HUES48 (cell line): Measurements from ENCODE around the gene NFKBIZ.
"Not testable (repeated sequence)": the region's sequence is repeated elsewhere in the genome, so short reads cannot be mapped to it uniquely, and the experiment has no call there.

Experiments used
- H3K27ac ChIP-seq: one replicate; pipeline ENCODE4 v1.7.0; 2013; ENCODE audit warnings: low read depth, low read length, inconsistent platforms
- H3K27me3 ChIP-seq: 2 replicates; pipeline ENCODE4 v1.6.1; 2013; ENCODE audit warnings: mild to moderate bottlenecking, low read length; ENCODE audit not compliant: control insufficient read depth, insufficient read depth
- H3K36me3 ChIP-seq: 2 replicates; pipeline ENCODE4 v1.6.1; 2013; ENCODE audit warnings: low read length; ENCODE audit not compliant: control insufficient read depth, insufficient read depth
- H3K4me1 ChIP-seq: 2 replicates; pipeline ENCODE4 v1.6.1; 2013; ENCODE audit warnings: mild to moderate bottlenecking, low read length; ENCODE audit not compliant: control insufficient read depth, insufficient read depth
- H3K4me3 ChIP-seq: 2 replicates; pipeline ENCODE4 v1.5.1; 2013; ENCODE audit warnings: mild to moderate bottlenecking, low read depth, low read length
- H3K9ac ChIP-seq: 2 replicates; pipeline ENCODE4 v1.6.1; 2013; ENCODE audit warnings: mild to moderate bottlenecking, low read depth, low read length, moderate library complexity
- H3K9me3 ChIP-seq: 2 replicates; pipeline ENCODE4 v1.6.1; 2013; ENCODE audit warnings: low read length; ENCODE audit not compliant: control insufficient read depth, insufficient read depth

NFKBIZ gene

DNA sequence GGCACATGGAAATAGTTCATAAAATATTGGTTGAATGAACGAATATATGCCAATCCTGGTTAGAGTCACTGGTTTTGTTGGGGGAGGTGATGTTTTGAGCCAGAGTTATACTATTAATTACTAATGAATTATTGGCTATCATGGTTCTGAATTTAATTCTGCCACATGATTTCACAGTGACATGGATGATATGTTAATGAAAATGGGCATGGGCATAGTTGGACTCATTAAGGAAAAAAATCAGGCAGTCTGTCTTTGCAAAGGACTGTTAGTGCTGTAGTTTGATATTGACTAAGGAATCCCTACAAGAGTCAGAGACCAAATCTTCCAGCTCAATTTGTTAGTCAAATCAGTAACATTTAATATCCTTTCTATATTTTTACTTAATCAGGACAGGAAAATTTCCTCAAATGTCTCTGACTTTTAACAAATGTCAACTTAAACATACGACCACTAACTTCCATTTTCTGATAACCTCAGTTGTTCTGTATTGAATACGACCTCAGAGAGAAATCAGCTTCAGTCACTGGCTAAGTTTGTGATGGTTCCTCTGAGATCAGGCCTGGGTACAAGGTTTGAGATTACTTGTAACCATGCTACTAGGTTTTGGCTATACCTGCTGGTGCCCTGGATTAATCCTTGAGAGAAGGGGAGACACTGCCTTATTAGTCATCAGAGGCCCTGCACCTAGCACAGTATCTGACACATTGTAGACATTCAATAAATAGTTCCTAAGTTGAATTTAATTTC, 13.3 kb downstream of the NFKBIZ start:
- no peak overlapping the region for H3K9ac ChIP-seq
- H3K36me3 ChIP-seq: peaks cover 41% of the 10 kb centered on the region
- H3K27ac ChIP-seq: no peak overlapping the region
- H3K27me3 ChIP-seq: no peaks in the 10 kb centered on the region
- no peaks in the 10 kb centered on the region for H3K9me3 ChIP-seq
- no peaks in the 10 kb centered on the region for H3K4me1 ChIP-seq
- H3K4me3 ChIP-seq: no peak overlapping the region

DNA sequence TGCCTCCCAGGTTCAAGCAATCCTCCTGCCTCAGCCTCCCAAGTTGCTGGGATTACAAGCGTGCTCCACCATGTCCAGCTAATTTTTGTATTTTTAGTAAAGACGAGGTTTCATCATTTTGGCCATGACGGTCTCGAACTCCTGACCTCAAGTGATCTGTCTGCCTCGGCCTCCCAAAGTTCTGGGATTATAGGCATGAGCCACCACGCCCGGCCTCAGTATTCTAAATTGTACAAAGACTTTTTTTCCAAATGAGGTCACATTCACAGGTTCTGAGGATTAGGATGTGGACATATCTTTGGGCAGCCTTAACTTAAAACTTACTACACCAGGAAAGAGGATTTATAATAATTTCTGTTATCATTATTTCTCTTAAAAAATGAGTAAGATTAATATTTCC, 15.6 kb downstream of the NFKBIZ start:
- H3K36me3 ChIP-seq: peaks cover 17% of the 10 kb centered on the region
- H3K9me3 ChIP-seq, H3K27ac ChIP-seq, H3K9ac ChIP-seq, H3K4me3 ChIP-seq, H3K27me3 ChIP-seq, H3K4me1 ChIP-seq: not testable (repeated sequence)

DNA sequence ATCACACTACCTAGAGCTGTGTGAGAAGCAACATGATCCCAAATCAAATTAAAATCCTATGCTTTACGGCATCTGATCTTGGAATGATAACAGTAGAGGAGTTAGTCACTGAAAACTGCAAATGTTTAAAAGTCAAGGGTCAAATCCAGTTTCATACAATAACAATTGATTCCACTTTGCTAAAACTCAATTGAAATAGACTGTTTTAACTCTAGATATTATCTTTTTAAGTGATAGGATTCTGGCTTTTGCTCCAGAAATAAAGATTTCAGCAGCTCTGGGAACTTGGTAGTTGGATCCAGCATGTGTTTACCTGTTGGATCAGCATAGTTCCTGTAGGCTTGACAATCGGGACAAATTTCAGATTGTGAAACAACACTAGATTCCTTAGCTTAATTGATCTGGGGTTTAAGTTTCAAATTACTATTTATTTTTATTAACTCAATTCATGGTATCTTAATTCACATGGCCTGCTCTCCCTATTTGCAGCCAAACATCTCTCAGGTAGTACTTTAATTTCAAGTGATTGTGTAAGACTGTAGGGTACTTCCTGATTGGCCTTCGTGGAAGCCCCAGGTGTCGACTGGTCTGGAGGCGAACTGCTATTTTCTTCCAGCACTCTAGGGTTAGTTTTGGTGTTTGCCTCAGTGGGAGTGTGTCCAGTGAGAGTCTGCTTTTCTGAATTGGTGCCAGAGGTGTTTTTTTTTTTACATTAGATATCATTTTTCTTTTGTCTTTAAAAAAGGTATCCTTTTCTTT, 16.6 kb downstream of the NFKBIZ start:
- Histone ChIP-seq H3K36me3 (peaks cover 7% of the 10 kb centered on the region), H3K27ac (no peak overlapping the region), H3K9ac (no peak overlapping the region)

DNA sequence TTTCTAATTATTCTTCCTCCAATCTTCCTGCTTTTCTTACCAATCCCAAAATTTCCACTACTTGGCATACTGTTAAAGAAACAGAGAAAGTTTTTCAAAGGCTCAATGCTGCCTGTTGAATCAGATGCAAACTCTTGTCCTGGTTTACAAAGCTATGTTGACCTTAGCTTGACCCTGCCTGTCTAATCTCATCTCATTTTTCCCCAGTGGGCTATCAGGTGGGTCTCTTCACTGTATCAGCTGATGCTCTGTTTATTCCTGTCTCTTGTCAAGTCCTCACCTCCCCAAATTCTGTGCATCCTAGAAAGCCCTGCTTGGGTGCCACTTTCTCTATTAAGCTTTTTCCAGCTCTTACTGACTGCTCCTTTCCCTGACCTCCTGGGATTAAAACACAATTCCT, 18.2 kb downstream of the NFKBIZ start:
- no peaks in the 10 kb centered on the region for H3K36me3 ChIP-seq
- H3K9ac ChIP-seq: no peak overlapping the region
- H3K27ac ChIP-seq: no peak overlapping the region
- H3K9me3 ChIP-seq: no peaks in the 10 kb centered on the region
- H3K27me3 ChIP-seq: no peaks in the 10 kb centered on the region
- H3K4me3 ChIP-seq: no peak overlapping the region
- no peaks in the 10 kb centered on the region for H3K4me1 ChIP-seq

More for the DNA sequence above, 16.6 kb downstream of the NFKBIZ start:
- H3K27me3 ChIP-seq: no peaks in the 10 kb centered on the region
- H3K4me3 ChIP-seq: no peak overlapping the region
- no peaks in the 10 kb centered on the region for H3K9me3 ChIP-seq
- H3K4me1 ChIP-seq: no peaks in the 10 kb centered on the region

DNA sequence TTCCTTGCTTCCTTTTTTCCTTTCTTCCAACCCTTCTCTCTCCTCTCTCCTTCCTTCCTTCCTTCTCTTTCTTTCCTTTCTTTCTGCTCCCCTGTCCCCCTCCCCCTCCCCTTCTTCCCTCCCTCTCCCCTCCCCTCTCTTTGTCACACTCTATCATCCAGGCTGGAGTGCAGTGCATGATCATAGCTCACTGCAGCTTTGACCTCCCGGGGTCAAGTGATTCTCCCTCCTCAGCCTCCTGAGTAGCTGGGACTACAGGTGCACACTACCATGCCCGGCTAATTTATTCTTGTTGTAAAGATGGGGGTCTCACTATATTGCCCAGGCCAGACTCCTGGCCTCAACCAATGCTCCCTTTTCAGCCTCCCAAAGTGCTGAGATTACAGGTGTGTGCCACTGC, 18.7 kb downstream of the NFKBIZ start:
- no peaks in the 10 kb centered on the region for H3K27me3 ChIP-seq
- no peaks in the 10 kb centered on the region for H3K9me3 ChIP-seq
- no peaks in the 10 kb centered on the region for H3K36me3 ChIP-seq
- H3K9ac ChIP-seq: no peak overlapping the region
- H3K27ac ChIP-seq: no peak overlapping the region
- H3K4me1 ChIP-seq: no peaks in the 10 kb centered on the region
- H3K4me3 ChIP-seq: no peak overlapping the region

DNA sequence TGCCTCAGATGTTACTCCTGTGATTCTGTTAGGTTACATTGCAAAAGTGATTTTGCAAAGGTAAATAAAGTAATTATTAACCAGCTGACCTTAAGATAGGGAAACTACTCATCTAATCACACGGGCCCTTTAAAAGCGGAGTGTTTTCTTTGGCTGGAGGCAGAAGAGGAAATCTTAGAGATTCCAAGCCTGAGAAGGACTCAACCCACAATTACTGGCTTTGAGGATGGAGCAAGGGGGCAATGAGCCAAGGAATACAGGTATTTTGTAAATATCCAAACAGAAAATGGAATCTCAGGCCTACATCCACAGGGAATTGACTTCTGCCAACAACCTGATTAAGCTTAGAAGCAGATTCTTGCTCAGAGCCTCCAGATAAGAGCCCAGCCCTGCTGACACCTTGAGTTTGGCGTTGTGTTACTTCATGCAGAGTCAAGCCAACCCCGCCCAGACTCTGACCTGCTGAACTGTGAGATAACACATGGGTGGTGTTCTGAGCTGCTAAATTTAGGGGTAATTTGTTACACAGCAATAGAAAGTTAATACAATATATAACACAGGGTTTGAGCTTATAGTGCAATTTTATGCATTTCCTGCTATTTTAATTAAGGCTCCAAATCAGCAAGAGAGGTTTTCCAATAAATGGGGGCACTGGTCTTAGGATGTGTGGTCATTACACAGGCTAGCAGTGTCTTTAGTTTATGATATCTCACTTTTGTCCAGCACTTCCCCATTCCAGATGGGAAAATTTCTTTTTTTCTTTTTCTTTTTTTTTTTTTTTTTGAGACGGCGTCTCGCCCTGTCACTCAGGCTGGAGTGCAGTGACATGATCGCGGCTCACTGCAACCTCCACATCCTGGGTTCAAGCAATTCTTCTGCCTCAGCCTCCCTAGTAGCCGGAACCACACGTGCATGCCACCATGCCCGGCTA, 19.5 kb downstream of the NFKBIZ start:
- H3K27me3 ChIP-seq: no peaks in the 10 kb centered on the region
- no peaks in the 10 kb centered on the region for H3K4me1 ChIP-seq
- H3K27ac ChIP-seq: no peak overlapping the region
- H3K9ac ChIP-seq: no peak overlapping the region
- H3K4me3 ChIP-seq: no peak overlapping the region
- no peaks in the 10 kb centered on the region for H3K9me3 ChIP-seq
- H3K36me3 ChIP-seq: no peaks in the 10 kb centered on the region

DNA sequence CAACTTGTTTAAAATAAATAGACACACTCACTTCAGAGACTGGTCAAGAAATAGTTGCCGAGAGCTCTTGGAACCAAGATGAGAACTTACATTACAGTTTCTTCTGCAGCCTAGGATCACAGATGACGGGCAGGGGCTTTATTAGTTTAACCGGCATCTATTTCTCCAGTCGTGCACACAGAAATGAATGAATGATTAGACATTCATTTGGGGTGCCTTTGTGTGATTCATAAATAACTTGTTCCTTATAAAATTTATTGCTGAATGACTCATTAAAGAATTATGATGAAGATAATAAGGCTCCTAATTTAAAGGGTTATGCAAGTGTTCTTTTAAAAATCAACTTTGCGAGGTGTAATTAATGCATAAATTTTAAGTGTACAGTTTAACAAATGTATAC, 20.8 kb downstream of the NFKBIZ start:
- H3K9ac ChIP-seq: no peak overlapping the region
- H3K36me3 ChIP-seq: no peaks in the 10 kb centered on the region
- no peaks in the 10 kb centered on the region for H3K9me3 ChIP-seq
- H3K4me1 ChIP-seq: no peaks in the 10 kb centered on the region
- H3K27me3 ChIP-seq: no peaks in the 10 kb centered on the region
- no peak overlapping the region for H3K4me3 ChIP-seq
- no peak overlapping the region for H3K27ac ChIP-seq

DNA sequence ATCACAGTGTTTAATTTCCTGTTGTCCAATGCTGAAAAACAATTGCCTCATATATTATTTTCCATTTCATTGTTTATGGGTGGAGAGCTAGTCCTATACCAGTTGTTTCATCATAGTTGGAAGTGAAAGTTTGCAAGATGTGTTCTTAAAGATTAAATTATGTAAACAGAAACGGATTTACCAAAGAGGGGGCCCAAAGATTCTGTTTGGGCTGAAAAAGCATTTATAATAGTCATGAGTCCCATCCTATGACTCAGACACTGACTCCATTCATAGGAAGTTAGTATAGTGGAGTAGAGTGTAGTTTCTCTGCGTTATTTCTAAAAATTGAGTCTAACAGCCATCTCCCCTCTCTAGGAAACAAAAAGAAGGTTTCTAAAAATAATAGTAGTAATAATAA, 24.3 kb downstream of the NFKBIZ start:
- Histone ChIP-seq H3K9ac (no peak overlapping the region), H3K27ac (no peak overlapping the region), H3K9me3 (no peaks in the 10 kb centered on the region), H3K4me1 (no peaks in the 10 kb centered on the region), H3K27me3 (no peaks in the 10 kb centered on the region), H3K36me3 (no peaks in the 10 kb centered on the region), H3K4me3 (no peak overlapping the region)

DNA sequence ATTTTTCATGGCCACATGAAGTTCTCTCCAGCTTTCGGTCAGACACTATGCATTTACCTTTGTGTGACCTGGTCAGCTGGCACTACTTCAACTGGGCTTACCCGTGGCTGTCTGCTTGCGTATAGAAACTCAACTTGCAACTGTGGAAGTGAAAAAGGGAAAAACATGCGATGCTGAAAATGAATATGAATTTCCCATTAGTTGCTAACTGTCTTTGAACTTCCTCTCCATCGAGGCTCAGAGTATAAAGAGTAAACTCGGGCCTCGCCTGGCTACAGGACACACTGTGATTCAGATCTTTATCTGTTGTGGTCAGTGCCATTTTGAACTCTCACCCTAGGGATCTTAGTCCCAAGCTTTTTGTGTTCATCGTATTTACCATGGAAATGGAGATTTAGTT, 26.8 kb downstream of the NFKBIZ start:
- Histone ChIP-seq H3K9ac (no peak overlapping the region), H3K4me3 (no peak overlapping the region), H3K4me1 (no peaks in the 10 kb centered on the region), H3K27me3 (no peaks in the 10 kb centered on the region), H3K36me3 (no peaks in the 10 kb centered on the region), H3K9me3 (no peaks in the 10 kb centered on the region), H3K27ac (no peak overlapping the region)

DNA sequence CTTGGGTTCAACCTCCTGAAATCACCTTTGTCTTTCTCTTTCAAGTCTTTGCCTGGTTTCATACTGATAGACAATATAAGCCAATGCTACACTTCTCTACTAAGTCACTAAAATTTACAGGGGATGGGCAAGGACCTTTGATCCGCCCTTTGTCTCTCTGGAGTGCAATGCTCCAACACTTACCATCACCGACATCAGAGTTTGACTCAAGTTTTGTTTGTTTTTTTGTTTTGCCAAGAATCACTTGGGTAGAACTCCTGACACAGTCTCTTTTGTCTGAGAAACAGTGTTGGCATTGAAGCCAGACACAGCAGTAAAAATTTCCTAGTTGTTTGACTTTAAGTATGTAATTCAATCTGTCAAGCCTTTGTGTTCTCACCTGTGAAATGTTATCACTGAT, 29.3 kb downstream of the NFKBIZ start:
- Histone ChIP-seq H3K9me3 (no peaks in the 10 kb centered on the region), H3K27me3 (no peaks in the 10 kb centered on the region), H3K9ac (no peak overlapping the region), H3K27ac (no peak overlapping the region), H3K4me3 (no peak overlapping the region), H3K36me3 (no peaks in the 10 kb centered on the region), H3K4me1 (no peaks in the 10 kb centered on the region)

DNA sequence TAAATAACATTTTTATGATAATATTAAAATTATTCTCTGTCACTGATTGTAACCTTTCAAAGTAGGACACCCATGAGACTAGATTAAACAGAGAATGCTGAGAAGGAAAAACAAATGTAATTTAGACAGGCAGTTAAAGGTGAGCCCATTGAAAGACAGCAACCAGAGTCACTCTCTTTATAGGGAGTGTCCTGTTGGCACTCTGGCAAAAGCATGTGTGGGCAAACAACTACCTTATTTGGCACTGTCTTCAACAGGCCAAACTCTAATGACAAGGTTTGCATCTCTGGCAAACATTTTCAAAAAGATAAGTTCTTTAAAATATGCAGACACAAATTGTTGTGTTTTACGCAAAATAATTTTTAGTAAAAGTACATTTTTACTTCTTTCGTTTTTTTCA, 29.8 kb downstream of the NFKBIZ start:
- H3K4me1 ChIP-seq: no peaks in the 10 kb centered on the region
- H3K36me3 ChIP-seq: no peaks in the 10 kb centered on the region
- H3K4me3 ChIP-seq: no peak overlapping the region
- H3K27me3 ChIP-seq: no peaks in the 10 kb centered on the region
- no peak overlapping the region for H3K27ac ChIP-seq
- H3K9me3 ChIP-seq: no peaks in the 10 kb centered on the region
- H3K9ac ChIP-seq: no peak overlapping the region
